OCI-LY1 (cell line): ENCODE data around the gene KBTBD8.
A peak's percentile ranks its signal among the peaks of the same experiment; 100 is the strongest.

Experiments
- H2AFZ ChIP-seq: fragments of 200-600 bp; sonication (generic), shearing (Covaris generic); 2 replicates; pipeline ENCODE4 v1.6.0; 2014; ENCODE audit warnings: antibody characterized with exemption, mild to moderate bottlenecking, low read length
- H3F3A ChIP-seq: fragments of 200-600 bp; sonication (generic), shearing (Covaris generic); 2 replicates; pipeline ENCODE4 v1.6.0; 2014; ENCODE audit warnings: mild to moderate bottlenecking, antibody characterized with exemption, low read length, moderate library complexity; ENCODE audit not compliant: insufficient read depth
- H3K27ac ChIP-seq: fragments of 200-600 bp; sonication (generic); 2 replicates; pipeline ENCODE4 v1.5.1; 2014; ENCODE audit warnings: low read length, mixed run types, mild to moderate bottlenecking, low read depth; ENCODE audit not compliant: poor library complexity, severe bottlenecking
- H3K27me3 ChIP-seq: fragments of 200-600 bp; sonication (generic); 2 replicates; pipeline ENCODE4 v1.6.0; 2014; ENCODE audit warnings: antibody characterized with exemption, mild to moderate bottlenecking, low read length, moderate library complexity; ENCODE audit not compliant: insufficient read depth
- H3K36me3 ChIP-seq: fragments of 200-600 bp; sonication (generic); 2 replicates; pipeline ENCODE4 v1.6.1; 2014; ENCODE audit warnings: mild to moderate bottlenecking, antibody characterized with exemption, low read length, moderate library complexity, mixed read lengths; ENCODE audit not compliant: insufficient read depth
- H3K4me1 ChIP-seq: fragments of 200-600 bp; sonication (generic); 2 replicates; pipeline ENCODE4 v1.5.1; 2014; ENCODE audit warnings: mild to moderate bottlenecking, low read length, moderate library complexity; ENCODE audit not compliant: insufficient read depth, severe bottlenecking
- H3K4me2 ChIP-seq: fragments of 200-600 bp; sonication (generic), shearing (Covaris generic); 2 replicates; pipeline ENCODE4 v1.6.1; 2014; ENCODE audit warnings: low read length
- H3K4me3 ChIP-seq: fragments of 200-600 bp; sonication (generic); 2 replicates; pipeline ENCODE4 v1.5.1; 2014; ENCODE audit warnings: low read length, low read depth, mild to moderate bottlenecking, mixed read lengths; ENCODE audit not compliant: poor library complexity, severe bottlenecking
- H3K79me2 ChIP-seq: fragments of 200-600 bp; shearing (Covaris generic); 2 replicates; pipeline ENCODE4 v1.6.1; 2016; ENCODE audit warnings: mixed run types, low read length, mixed read lengths; ENCODE audit not compliant: insufficient read depth
- H3K9ac ChIP-seq: fragments of 200-600 bp; sonication (generic), shearing (Covaris generic); 2 replicates; pipeline ENCODE4 v1.6.1; 2014; ENCODE audit warnings: mild to moderate bottlenecking, low read length, mixed read lengths
- H3K9me2 ChIP-seq: fragments of 200-600 bp; sonication (generic), shearing (Covaris generic); 2 replicates; pipeline ENCODE4 v1.6.1; 2014; ENCODE audit warnings: low read depth, mild to moderate bottlenecking, low read length, mixed read lengths
- H3K9me3 ChIP-seq: fragments of 200-600 bp; shearing (Covaris generic); 2 replicates; pipeline ENCODE4 v1.6.1; 2014; ENCODE audit warnings: low read length, mixed read lengths
- H4K20me1 ChIP-seq: fragments of 200-600 bp; sonication (generic), shearing (Covaris generic); 2 replicates; pipeline ENCODE4 v1.6.0; 2016; ENCODE audit warnings: mild to moderate bottlenecking, low read length; ENCODE audit not compliant: insufficient read depth
- EZH2 ChIP-seq: fragments of 200-600 bp; sonication (generic), shearing (Covaris generic); IDR thresholded peaks from 2 replicates; pipeline ENCODE4 v1.8.0; 2017; ENCODE audit warnings: borderline replicate concordance, mixed run types, mild to moderate bottlenecking, antibody characterized with exemption, low read length, moderate library complexity, mixed read lengths
- TF ChIP-seq, protein P1 (sequence below): fragments of 200-600 bp; sonication (generic), shearing (Covaris generic); IDR thresholded peaks from 2 replicates; pipeline ENCODE4 v1.5.1; 2017; ENCODE audit warnings: mild to moderate bottlenecking, antibody characterized with exemption, low read length, moderate library complexity, mixed read lengths

KBTBD8 gene

DNA sequence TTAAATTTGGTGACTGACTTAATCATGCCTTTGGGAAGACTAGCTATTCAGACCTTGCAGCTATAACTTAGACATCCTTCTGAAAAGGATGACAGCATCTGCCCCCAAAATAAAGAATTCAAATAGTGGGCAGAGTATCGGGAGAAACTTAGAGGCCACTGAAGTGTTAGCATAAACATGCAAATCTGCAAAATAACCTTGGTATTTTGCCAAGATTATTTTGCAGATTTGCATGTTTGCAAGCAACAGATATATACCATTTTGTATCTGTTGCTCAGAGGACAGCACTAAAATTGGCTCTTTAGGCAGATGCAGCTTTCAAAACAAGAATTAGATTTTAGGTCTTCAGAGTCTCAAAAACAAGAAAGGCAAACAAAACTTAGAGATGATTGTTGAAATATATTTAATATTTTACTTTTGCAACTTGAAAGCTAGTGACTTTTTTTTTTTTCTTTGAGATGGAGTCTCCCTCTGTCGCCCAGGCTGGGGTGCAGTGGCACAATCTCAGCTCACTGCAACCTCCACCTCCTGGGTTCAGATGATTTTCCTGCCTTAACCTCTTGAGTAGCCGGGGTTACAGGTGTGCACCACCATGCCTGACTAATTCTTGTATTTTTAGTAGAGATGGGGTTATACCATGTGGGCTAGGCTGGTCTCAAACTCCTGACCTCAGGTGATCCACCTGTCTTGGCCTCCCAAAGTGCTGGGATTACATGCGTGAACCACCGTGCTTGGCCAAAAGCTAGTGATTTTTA is 47.8 kb downstream of the KBTBD8 start:
- peak overlapping the region; percentile 89 for H3K27ac ChIP-seq
- H3F3A ChIP-seq = no peaks in the 10 kb centered on the region
- H4K20me1 ChIP-seq = no peaks in the 10 kb centered on the region
- H3K4me2 ChIP-seq = peak overlapping the region; percentile 45; the same call in 1 of the 2 replicates
- no peak overlapping the region for H2AFZ ChIP-seq
- no peaks in the 10 kb centered on the region for H3K36me3 ChIP-seq
- H3K9me3 ChIP-seq = 0 out of 2 replicates have a peak, but pooled peaks cover 2% of the 10 kb centered on the region
- no peaks in the 10 kb centered on the region for H3K79me2 ChIP-seq
- H3K4me3 ChIP-seq = no peak overlapping the region
- H3K9me2 ChIP-seq = no peaks in the 10 kb centered on the region
- no peak for TF ChIP-seq EZH2
- TF ChIP-seq, protein P1, sequence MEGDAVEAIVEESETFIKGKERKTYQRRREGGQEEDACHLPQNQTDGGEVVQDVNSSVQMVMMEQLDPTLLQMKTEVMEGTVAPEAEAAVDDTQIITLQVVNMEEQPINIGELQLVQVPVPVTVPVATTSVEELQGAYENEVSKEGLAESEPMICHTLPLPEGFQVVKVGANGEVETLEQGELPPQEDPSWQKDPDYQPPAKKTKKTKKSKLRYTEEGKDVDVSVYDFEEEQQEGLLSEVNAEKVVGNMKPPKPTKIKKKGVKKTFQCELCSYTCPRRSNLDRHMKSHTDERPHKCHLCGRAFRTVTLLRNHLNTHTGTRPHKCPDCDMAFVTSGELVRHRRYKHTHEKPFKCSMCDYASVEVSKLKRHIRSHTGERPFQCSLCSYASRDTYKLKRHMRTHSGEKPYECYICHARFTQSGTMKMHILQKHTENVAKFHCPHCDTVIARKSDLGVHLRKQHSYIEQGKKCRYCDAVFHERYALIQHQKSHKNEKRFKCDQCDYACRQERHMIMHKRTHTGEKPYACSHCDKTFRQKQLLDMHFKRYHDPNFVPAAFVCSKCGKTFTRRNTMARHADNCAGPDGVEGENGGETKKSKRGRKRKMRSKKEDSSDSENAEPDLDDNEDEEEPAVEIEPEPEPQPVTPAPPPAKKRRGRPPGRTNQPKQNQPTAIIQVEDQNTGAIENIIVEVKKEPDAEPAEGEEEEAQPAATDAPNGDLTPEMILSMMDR = no peak
- peaks cover 52% of the 10 kb centered on the region for H3K4me1 ChIP-seq
- no peak overlapping the region for H3K9ac ChIP-seq
- no peaks in the 10 kb centered on the region for H3K27me3 ChIP-seq

DNA sequence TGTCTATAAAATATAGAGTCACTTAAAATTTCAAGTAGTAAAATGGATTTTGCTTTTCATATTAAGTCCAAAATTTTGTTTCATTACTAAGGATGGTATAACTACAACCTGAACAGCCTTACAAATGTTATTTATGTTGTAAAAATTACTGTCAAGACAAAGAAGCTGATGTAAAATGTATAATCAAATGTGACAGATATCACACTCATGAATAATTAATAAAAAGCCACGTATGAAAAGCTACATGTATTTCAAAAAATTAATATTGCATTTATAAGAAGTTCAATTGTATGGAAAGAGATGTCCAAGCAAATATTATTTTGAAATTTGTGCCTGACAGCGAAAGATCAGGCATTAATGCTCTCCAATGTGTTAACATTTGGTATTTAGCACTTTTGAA is 48.9 kb downstream of the KBTBD8 start:
- Histone ChIP-seq H3F3A (no peaks in the 10 kb centered on the region), H3K27ac (peak overlapping the region; percentile 89), H2AFZ (peak overlapping the region; percentile 28), H3K9me2 (no peaks in the 10 kb centered on the region), H3K4me3 (no peak overlapping the region), H3K9ac (peak overlapping the region; percentile 38), H3K4me1 (peaks cover 52% of the 10 kb centered on the region), H3K79me2 (no peaks in the 10 kb centered on the region), H3K4me2 (peak overlapping the region; percentile 57; the same call in 1 of the 2 replicates), H3K36me3 (no peaks in the 10 kb centered on the region), H3K27me3 (no peaks in the 10 kb centered on the region), H4K20me1 (no peaks in the 10 kb centered on the region), H3K9me3 (0 out of 2 replicates have a peak, but pooled peaks cover 2% of the 10 kb centered on the region)
- no peak for TF ChIP-seq EZH2
- TF ChIP-seq, protein P1 = no peak

DNA sequence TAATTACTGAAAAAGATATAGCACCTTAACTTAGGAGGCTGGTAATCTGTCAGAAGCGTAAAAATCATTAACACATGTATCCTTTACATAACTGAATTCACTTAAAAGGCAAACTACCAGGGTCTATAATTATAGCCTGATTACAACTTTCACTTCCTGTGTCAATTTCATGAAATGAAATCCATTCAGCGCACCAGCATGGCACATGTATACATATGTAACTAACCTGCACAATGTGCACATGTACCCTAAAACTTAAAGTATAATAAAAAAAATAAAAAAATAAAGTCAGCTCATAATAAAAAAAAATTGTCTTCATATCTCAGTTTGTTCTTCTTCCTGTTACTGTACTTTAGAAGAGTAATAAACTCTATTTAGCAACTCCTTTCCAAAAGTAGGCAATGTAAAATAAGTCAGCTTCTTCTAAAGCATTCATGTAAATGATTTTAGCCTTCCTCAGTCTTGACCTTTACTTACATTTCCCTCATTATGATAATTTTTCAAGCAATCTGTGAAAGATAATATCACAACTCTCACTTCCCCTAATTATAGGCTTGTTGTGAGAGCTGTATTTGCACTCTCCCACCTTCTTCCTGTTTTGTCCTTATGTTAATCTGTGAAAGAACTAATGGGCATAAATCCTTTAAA is 50.1 kb downstream of the KBTBD8 start:
- H4K20me1 ChIP-seq = no peaks in the 10 kb centered on the region
- H3K9ac ChIP-seq = peak overlapping the region; percentile 38
- no peaks in the 10 kb centered on the region for H3F3A ChIP-seq
- peak overlapping the region; percentile 89 for H3K27ac ChIP-seq
- 0 out of 2 replicates have a peak, but pooled peaks cover 2% of the 10 kb centered on the region for H3K9me3 ChIP-seq
- H3K36me3 ChIP-seq = no peaks in the 10 kb centered on the region
- H3K4me3 ChIP-seq = peak overlapping the region; percentile 14
- peak overlapping the region; percentile 57 for H3K4me2 ChIP-seq
- H3K27me3 ChIP-seq = no peaks in the 10 kb centered on the region
- TF ChIP-seq EZH2 = no peak
- TF ChIP-seq, protein P1 = no peak
- H2AFZ ChIP-seq = peak overlapping the region; percentile 76
- peaks cover 52% of the 10 kb centered on the region for H3K4me1 ChIP-seq
- no peaks in the 10 kb centered on the region for H3K9me2 ChIP-seq
- H3K79me2 ChIP-seq = no peaks in the 10 kb centered on the region
